ENCODE data around the gene MLPH. TPM values are rescaled to one million over a fixed set of nuclear protein-coding genes. Genes with fewer than 3 reads are reported as not detected.

Gene MLPH
- polyA plus RNA-seq, 5 donors = 1.7 to 5.0 (median 3.1) TPM

GRCh38 chr2:237600205-237600846 lies 113.3 kb downstream of the MLPH start:
- DNase-seq = no peak

DNA sequence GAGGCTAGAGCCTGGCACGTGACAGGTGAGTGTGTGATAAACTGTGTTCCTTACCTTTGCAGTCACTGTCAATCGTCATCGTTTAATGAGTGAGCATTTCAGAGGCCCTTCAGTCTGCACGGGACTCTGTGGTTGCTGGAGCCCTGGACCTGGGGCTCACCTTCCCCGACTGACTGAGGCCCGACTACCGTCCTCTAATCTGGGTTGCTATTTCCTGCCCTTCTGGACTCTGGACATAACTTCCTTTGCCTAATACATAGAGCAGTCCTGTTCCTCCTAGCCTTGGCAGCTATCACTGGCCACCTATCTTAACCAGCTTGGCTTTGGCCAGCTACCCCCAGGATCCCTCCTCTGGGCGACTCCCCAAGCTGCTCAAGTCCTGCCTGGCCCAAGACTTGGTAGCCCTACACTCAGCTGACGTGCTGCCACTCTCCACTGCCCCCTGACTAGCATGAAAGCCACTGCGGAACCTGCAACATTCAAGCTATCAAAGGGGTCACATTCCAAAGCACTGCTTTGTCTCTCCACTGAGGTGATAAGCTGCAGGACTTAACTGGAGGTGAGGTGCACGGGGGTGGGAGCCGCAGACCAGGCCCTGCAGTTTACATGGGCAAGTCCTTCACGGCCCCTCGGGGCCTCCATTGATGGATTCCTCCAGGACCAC lies 114.5 kb downstream of the MLPH start:
- no peak for DNase-seq

DNA sequence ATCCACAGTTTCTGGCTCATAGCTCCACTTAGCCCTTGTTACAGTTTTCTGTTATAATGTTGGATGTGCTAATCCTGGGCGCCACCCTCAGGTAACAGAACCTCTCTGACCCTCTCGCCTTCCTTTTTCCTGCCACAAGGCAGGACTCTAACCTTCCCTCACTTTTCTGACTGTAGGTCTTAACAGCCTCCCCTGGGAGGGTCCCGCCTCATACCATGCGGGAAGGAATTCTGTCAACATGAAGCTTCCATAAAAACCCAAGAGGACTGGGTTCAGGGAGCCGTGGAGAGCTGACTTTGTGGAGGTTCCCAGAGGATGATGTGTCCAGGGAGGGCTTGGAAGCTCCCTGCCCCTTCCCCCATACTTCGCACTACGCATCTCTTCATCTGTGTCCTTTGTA lies 115.4 kb downstream of the MLPH start:
- DNase-seq = no peak

DNA sequence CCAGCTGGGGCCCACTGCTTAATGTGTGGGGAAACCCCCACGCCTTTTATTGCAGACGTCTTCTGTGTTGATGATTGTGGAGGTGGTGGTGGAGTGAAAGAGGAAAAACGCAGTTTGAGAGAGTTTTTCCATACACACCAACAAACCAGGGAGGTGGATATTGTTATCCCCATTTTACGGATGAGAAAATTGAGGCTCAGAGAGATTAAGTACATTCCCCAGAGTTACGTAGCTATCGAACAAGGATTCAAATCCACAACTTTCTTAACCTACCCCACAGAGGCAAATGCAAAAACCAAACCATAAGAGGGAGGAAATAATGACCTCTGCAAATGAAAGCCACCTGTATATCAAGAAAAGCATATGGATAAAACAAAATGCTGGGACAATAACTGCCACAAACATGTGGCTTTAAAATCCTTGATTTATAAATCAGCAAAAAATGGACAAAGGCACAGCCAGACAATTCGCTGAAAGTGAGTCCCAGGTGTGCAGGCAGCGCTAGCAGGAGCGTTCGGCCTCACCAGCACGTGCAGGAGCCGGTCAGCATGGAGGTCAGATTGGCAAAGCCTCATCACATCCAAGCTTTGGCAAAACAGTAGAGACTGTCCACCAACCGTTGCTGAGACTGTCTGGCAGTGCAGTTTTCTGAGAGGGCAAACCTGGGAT lies 116.1 kb downstream of the MLPH start:
- DNase-seq = no peak

DNA sequence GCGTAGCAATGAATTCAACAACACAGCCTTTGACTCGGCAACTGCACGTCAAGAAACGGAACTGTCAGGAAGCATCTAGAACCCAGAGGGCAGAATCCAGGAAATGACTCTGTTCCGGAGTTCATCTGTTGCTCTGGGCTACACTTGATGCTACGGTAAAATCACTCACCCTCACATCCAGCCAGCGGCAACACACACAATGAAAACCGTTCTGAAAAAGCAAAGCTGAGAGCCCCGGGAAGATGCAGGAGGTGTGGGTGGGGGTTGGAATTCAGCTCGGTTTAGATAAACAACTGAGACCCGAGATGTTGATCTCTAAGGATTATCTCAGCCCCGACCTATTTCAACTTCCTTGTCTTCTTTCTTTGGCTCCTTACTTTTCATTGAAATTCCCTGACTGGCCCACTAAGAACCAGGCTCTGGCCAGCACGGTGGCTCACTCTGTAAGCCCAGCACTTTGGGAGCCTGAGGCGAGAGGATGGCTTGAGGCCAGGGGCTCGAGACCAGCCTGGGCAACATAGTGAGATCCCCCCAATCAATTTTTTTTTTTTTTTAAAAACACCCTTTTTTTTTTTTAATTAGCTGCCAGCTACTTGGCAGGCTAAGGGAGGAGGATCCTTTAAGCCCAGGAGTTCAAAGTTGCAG lies 116.8 kb downstream of the MLPH start:
- DNase-seq = peak in 1 of 2 donors; percentile 60

GRCh38 chr2:237604391-237604790 lies 117.3 kb downstream of the MLPH start:
- no peak for DNase-seq

Other genes starting within 250 kb of the MLPH start
- 100 to 1,000 TPM; 586 to 773 (median 661) TPM for gene COL6A3, start 73.1 kb upstream of the MLPH start, polyA plus RNA-seq (ENCODE audit: insufficient read depth in 1 of 5, insufficient read length in 5 of 5, low replicate concordance in 1 of 5)
- gene PRLH, start 79.3 kb downstream of the MLPH start, polyA plus RNA-seq (ENCODE audit: insufficient read depth in 1 of 5, insufficient read length in 5 of 5, low replicate concordance in 1 of 5) = not detected
- 10 to 100 TPM; 13.3 to 18.1 (median 15.0) TPM for gene RAB17, start 103.5 kb downstream of the MLPH start, polyA plus RNA-seq (ENCODE audit: insufficient read depth in 1 of 5, insufficient read length in 5 of 5, low replicate concordance in 1 of 5)
- gene LRRFIP1, start 140.3 kb downstream of the MLPH start, polyA plus RNA-seq (ENCODE audit: insufficient read depth in 1 of 5, insufficient read length in 5 of 5, low replicate concordance in 1 of 5) = 100 to 1,000 TPM in 4 of 5 donors, 10 to 100 TPM in 1; 88.5 to 129 (median 119) TPM

All from right lung (tissue), 5 donors.